22Rv1 (cell line): ENCODE measurements around the gene ERC1.

Experiments used
- CTCF ChIP-seq: fragments of 450-650 bp; IDR thresholded peaks from 2 replicates; pipeline ENCODE4 v1.5.1; 2017; ENCODE audit warnings: mild to moderate bottlenecking
- ZFX ChIP-seq: fragments of 450-650 bp; IDR thresholded peaks from 2 replicates; pipeline ENCODE4 v1.6.1; 2017; ENCODE audit warnings: antibody characterized with exemption, borderline replicate concordance

GRCh38 chr12:1207276-1207675 lies 216.3 kb downstream of the ERC1 start:
- TF ChIP-seq CTCF = no peak
- TF ChIP-seq ZFX = no peak
